HG02623 (cell line): ENCODE measurements around the gene KLHDC7B.

ENCODE experiments used
- ATAC-seq: cut with Tn5 transposase; IDR thresholded peaks from one replicate; pipeline ENCODE4 v1.9.1; 2021; ENCODE audit warnings: moderate library complexity; ENCODE audit not compliant: unreplicated experiment

KLHDC7B gene

DNA sequence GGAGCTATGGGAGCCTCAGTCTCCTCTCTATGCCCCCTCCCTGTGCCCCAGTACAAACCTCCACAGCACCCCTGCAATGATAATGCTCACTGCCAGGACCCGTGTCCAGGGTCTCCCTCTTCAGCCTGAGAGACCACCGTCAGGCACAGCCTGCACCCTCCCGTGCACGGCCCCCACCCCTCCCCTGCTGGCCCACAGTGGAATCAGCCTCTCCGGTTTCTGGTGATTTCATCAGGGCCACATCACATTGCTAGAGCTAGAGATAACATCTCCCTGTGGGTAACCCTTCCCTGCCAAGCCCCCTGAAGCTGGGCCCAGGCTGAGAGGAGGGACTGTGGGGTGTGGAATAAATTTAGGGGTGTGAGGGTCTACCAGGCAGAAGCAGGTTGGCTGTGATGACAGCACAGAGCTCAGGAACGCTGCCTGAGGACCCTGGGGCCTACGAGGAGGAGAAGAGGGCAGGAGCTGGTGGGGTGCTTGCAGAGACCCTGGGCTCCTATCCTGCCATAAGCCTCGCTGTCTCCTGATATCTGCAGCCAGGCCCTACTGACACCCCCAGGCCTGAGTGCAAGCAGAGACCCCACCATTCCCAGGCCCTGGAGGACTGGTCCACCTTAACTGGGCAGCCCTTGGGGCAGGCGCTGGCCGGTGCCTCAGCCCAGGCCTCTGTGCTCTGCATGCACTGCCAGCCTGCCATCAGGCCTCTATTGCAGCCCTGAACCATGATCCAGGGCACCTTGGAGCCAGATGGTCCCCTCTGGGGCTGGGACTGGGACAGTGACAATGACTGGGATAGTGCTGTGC lies at the start of gene KLHDC7B:
Gene KLHDC7B (plus strand): TSS at position 378 of the 804 bp plus-strand sequence. CDS start 345 bp downstream, at position 723.
- no peak for ATAC-seq

GRCh38 chr22:50497093-50497492 lies 48.6 kb upstream of the KLHDC7B start:
- ATAC-seq: no peak

GRCh38 chr22:50498322-50498890 lies 47.3 kb upstream of the KLHDC7B start:
- no peak for ATAC-seq

DNA sequence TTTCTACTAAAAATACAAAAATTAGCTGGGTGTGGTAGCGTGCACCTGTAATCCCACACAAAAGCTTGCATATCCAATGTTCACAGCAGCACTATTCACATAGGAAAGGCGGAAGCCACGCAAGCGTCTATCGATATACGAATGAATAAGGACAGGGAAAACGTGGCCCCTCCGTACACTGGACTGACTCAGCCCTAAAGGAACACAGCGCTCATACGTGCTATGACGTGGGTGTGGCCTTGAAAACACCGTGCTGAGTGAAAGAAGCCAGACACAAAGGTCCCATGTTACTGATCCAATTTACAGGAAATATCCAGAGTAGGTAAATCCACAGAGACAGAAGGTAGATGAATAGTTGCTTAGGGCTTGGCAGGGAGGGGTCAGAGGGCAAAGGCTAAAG lies 45.2 kb upstream of the KLHDC7B start:
- ATAC-seq: no peak

DNA sequence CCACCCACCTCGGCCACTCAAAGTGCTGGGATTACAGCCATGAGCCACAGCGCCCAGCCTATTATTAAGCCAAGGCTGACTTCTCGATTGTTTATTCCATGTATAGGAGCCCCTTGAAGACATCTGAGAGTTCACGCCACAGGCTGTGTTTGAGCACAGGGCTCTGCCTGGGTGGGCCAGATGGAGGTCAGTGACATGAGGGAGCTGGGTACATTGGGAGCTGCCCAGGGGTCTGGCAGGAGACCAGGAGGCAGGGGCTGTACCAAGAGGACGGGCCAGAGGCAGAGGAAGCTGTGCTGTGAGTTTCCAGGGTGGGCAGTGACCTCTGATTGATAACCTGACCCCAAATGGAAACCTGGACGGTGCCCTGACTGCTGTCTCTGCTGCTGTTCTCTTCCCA lies 43.6 kb upstream of the KLHDC7B start:
- ATAC-seq: no peak

DNA sequence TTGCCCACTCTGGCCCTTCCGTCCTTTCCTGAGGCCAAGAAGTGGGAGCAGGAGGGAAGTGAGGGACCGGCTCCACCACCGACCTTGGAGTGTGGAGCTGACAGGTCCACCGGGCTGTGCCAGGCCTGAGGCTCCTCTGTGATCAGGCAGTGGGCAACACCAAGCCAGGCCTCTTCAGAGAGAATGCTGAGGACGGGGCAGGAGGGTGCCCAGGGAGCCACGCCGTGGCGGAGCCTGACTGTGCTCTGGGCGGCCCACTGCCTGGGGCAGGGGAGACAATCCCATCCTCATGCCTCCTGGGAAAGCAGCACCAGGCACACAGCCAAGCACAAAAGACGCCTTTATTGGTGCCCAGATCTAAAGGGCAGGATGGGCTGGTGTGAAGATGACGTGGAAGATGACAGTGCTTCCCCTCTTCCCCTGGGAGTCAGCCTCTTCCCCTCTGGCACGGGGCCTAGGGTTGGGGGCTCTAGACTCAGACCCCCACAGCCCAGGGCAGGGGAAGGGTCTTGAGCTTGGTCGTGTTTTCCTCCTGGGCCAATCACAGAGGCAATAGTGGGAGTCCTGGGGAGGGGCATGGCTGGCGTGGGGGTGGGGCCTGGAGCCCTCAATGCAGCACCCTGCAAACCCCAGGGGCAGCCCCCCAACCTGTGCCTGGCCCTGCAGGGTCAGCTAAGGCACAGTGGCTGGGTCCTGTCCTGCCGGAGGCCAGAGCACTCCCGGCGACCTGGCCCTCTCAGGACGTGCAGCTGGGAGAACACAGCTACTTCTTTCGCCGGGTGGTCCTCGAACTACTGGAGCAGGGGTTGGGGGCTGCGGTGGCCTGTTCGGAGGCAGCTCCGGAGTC lies 42.8 kb upstream of the KLHDC7B start:
- ATAC-seq: no peak

GRCh38 chr22:50503475-50504145 lies 42.1 kb upstream of the KLHDC7B start:
- no peak for ATAC-seq

DNA sequence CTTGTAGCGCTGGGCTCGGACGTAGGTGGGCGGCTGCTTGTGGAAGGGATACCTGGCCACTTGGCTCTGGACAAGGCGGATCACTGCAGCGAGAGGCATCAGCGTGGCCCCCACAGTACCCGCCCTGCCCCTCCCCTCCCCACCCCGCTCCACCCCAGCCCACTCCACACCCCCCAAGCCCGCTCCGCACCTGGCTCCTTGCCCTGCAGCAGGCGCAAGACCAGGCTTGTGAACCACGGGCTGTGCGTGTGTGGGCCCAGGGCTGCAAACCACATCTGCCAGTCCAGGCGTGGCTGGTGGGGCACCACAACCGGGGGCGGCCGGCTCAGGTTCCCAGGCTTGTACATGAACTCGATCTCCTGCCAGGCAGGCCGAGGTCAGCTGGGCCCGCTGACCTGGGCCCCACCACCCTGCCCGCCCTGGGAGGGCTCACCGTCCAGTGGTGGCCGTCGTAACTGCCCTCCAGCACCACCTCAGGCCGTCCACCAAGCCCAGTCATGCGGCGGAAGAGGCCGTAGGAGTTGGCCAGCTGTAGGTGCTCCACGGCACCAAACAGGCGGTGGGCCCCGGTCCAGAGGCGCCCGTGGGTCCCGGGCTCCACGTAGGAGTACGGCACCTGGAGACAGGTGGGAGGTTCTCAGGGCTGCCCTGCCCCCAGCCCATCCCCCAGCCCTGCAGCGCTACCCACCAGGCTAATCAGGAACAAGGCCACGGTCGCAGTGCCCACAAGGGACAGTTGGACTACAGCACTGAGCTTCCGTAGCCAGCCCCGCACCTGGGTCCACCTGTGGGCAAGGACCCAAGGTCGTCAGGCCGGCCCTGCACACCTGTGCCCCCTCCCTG lies 41.1 kb upstream of the KLHDC7B start:
- ATAC-seq: no peak

GRCh38 chr22:50505276-50505775 lies 40.4 kb upstream of the KLHDC7B start:
- ATAC-seq: no peak

GRCh38 chr22:50505776-50506610 lies 39.7 kb upstream of the KLHDC7B start:
- no peak for ATAC-seq

DNA sequence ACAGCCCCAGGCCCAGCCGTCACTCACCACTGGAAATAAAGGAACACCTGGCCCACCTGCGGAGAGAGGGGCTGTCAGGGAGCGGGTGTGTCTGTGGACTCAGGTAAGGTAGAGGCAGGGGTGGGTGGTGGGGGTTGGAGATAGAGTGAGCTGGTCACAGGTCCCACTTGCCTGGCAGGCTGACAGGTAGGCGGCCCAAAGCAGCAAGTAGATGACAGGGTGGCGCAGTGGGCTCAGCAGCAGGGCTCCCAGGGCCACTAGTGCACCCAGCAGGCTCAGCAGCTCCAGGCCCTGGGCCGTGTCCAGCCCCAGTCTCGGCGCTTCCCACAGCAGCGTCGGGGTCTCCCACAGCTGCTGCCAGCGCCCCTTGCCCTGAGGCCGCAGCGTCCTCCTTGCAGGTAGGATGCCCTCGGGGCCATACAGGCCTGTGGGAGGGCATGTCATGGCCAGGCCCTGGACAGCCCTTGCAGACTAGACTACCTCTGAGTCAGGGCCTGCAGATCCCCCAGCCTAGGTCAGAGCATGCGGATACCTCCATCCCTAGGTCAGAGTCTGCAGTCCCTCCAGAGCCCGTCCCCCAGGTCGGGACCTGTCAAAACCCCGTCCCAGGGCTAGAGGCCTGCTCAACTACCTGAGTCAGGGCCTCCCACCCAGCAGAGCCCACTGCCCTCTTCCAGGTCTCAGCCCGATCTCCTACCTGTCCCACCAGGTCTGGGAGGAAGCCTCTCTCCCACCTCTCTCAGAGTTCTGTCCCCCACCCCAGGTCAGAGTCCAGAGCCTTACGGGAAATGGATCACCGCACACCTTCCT lies 38.9 kb upstream of the KLHDC7B start:
- no peak for ATAC-seq

DNA sequence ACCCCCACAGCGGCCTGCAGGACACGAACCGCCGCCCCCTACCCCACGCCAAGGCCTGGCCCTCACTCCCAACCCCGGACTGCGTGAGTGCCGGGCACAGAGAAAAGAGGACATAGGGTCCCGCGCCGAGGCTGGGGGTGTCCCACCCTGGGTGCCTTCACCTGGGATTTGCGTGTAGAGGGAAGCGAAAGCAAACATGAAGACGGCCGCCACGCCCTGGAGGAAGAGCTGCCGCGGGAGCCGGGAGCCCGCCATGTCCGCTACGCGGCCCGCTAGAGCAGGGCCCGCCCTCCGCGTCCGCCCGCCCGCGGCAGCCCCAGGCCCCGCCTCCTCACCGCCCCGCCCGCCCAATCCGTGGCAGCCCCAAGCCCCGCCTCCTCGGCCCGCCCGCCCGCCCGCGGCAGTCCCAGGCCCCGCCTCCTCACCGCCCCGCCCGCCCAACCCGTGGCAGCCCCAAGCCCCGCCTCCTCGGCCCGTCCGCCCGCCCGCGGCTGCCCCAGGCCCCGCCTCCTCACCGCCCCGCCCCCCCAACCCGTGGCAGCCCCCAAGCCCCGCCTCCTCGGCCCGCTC lies 38.2 kb upstream of the KLHDC7B start, which contains the start of gene LMF2:
Gene LMF2 (minus strand): TSS at position 282 of the 570 bp plus-strand sequence. CDS start 27 bp downstream, at position 255.
- ATAC-seq: peak; percentile 54

- ATAC-seq: peak; percentile 55
These were observed 37.5 kb upstream of the KLHDC7B start, which contains the start of gene NCAPH2 for GRCh38 chr22:50507991-50508884. Gene NCAPH2 (plus strand): TSS chr22:50508224. CDS start chr22:50508338, 114 bp downstream.

GRCh38 chr22:50508897-50509296 lies 36.8 kb upstream of the KLHDC7B start:
- ATAC-seq: no peak

DNA sequence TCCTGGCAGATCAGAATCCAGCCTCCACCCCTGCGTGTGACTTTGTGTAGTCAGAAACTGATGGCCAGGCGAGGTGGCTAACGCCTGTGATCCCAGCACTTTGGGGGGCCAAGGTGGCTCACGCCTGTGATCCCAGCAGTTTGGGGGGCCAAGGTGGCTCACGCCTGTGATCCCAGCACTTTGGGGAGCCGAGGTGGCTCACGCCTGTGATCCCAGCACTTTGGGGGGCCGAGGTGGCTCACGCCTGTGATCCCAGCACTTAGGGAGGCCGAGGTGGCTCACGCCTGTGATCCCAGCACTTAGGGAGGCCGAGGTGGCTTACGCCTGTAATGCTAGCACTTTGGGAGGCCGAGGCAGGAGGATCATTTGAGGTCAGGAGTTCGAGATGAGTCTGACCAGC lies 32.5 kb upstream of the KLHDC7B start:
- no peak for ATAC-seq

DNA sequence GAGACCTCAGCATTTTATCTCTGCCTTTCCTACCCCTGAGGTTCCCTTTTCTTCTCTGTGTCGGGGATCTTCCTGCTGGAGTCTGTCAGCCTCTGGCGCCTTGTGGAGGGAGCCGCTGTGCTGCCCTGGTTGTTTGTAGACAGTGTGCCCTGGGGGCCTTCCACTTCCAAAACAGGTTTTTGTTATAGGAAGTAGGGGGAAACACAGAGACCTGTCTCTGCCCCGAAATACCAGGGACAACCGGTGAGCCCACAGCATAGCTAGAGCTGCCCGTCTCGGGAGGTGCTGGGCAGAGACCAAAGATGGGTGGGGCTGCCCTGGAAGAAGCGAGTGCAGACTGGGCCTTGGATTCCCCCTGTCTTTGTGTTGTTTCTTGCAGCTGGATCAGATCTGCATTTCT lies 29.6 kb upstream of the KLHDC7B start:
- ATAC-seq: no peak

GRCh38 chr22:50516891-50517290 lies 28.8 kb upstream of the KLHDC7B start:
- ATAC-seq: no peak
